DMS153 (cell line): Measurements from ENCODE around the gene TBC1D22A.

Experiments used
- DNase-seq: peaks from one replicate; lab custom pipeline; 2025; lab: John Stamatoyannopoulos, UW

TBC1D22A gene

DNA sequence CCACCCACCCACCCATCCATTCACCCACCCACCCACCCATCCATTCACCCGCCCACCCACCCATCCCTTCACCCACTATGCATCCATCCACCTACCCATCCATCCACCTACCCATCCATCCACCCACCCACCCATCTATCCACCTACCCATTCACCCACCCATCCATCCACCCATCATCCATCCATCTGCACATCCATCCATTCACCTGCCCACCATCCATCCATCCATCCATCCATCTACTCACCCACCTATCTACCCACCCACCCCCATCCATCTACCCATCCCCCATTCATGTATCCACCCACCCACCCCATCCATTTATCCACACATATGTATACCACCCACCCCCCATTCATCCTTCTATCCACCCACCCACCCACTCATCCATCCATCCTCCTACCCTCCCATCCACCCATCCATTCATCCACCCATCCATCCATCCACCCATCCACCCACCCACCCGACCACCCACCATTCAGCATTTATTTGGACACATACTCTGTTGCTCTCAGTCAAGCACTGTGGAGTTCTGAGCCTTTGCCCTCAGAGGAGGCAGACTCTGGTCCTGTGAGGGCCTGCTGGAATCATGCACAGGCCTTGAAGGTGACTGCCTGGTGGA is 380.1 kb downstream of the TBC1D22A start:
- no peak for DNase-seq

DNA sequence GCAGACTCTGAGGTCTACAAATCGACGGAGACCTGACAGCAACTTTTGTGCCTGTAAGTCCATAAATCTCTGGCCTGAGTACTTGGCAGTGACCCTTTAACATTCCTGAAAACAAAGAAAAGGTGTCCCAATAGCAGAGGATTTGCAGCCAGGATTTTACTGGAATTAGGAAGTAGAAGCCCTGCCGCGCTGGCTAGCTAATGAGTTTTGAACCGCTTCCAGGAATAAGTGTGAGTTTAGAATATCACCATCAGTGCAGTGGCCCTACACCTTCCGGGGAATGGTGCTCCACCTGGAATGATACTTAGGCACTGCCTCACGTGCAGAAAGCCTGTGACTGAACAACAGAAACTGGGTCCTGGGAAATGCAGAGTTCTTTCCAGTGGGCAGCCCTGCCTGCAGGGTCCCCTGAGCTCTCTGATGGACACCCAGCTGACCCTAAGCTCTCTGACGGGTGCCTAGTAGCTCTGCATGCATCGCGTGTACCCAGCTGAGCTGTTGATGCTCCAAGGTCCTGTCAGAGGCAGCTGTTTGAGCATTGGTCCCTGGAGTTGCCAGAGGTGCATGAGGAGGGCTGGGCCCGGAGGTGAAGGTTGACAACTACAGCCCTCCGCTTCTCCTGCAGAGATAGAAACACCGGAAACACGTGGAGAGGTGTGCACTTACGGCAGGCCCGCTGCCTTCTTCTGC is 380.9 kb downstream of the TBC1D22A start:
- no peak for DNase-seq

DNA sequence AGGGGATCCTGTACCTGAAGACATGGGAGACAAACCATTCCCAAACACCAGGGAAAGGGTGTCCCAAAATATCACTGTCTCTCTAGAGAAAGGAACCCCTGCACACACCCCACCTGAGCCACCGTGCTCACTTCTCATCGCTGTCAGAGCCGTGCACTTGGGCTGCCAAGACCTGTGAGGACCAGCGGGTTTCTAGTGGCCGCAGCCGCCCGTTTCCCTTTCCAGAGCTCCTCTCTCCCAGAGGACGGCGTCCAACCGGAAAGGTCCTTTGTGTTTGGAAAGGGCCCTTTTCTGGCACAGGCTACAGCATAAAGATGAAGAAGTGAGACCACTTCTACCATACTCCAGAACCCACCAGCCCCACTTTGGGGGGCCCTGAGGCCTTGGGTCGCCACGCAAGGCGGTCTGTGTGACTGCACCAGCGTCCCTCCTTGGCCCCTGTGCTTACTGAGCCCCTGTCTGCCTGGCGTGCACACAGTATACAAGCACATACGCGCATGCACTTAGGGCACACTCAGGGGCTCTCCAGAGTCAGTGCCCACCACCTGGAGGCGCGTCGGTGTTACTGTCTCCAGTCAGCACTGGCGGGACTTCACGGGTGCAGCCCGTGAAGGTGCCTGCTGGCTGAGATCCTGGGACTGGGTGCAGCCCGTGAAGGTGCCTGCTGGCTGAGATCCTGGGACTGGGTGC is 381.8 kb downstream of the TBC1D22A start:
- no peak for DNase-seq

DNA sequence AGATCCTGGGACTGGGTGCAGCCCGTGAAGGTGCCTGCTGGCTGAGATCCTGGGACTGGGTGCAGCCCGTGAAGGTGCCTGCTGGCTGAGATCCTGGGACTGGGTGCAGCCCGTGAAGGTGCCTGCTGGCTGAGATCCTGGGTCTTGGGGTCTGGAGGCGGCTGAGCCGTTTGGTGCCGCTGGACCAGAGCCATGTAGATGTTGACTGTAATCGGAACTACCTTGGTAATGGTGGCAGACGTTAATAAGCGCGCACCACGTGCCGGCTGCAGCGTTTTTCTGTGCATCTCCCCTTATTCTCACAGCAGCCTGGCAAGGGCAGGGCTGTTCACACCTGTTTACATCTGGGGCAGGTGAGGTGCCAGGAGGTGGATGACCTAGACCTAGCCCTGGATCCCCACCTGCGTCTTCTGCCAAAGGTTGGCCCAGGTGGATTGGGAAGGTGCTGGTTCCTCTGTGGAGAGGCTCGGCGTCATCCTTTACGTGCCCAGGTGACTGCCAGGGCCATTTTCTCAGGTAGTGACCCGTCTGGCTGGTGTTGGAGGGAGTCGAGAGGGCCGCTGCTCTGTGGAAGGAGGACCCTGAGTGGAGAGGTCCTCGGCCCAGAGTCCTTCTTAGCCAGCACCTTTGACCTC is 382.5 kb downstream of the TBC1D22A start:
- DNase-seq, result no peak

DNA sequence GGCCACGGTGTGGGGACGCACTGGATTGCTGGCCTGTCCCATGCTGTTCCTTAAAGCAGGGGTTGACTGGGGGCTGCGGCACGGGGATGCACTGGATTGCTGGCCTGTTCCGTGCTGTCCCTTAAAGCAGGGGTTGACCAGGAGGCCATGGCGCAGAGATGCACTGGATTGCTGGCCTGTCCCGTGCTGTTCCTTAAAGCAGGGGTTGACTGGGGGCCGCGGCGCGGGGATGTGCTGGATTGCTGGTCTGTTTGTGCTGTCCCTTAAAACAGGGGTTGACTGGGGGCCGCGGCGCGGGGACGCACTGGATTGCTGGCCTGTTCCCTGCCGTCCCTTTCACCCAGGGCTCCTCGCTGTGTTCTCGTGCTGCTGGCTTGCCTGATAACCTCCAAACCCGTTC is 383.4 kb downstream of the TBC1D22A start:
- DNase-seq, result no peak

DNA sequence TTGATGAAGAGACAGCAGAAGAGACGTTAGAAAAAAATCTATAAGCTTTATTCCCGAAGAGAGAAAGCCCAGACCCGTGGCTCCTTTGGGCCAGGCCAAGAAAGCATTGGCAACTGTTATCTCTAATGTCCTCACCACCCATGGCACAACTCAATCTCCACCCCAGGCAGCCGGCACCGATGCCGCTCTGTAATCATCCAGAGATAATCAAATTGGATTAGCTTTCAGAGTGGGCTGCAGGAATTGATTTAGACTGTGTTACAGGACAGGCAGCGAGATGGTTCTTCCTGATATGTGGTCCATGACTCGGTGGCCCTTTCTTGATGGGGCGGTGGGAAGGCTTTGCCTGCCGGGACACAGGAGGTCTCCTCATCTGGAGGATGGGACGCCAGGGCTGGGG is 383.9 kb downstream of the TBC1D22A start:
- DNase-seq, result no peak

DNA sequence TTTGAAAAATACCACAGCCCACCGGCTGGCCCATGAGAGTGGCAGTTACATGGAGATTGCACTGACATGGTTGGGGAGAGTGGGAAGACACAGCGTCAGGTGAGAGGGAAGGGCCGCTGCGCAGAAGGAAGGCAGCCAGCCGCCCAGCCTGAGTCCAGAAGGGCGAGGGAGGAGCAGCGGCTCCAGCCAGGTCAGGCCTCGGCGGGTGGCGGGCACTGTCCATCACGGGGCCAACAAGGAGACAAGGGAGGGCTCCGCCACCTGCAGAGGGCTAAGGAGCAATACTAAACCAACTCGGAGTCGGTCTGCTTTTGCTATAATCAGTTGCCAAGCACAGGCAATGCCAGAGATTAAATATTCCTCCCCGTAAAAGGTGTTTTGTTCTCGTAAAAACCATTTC is 384.5 kb downstream of the TBC1D22A start:
- no peak for DNase-seq

DNA sequence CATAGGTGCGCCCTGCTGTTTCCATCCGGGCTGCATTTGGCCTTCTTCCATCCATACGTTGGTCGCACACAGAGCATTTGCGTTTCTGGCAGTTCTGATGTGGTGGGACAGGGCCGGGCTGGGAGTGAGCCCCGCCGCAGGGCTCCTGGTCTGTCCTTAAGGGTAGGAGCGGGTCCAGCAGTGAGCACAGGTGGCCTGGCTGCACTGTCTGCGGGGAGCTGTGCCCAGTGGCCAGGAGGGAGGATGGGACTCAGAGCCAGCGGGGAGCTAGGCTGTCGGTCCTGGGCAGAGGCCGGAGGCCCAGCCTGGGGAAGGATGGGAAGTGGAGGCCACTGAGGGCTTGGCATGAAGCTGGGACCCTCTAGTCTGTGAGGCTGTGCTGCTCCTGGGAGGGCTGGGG is 385.1 kb downstream of the TBC1D22A start:
- DNase-seq, result no peak

DNA sequence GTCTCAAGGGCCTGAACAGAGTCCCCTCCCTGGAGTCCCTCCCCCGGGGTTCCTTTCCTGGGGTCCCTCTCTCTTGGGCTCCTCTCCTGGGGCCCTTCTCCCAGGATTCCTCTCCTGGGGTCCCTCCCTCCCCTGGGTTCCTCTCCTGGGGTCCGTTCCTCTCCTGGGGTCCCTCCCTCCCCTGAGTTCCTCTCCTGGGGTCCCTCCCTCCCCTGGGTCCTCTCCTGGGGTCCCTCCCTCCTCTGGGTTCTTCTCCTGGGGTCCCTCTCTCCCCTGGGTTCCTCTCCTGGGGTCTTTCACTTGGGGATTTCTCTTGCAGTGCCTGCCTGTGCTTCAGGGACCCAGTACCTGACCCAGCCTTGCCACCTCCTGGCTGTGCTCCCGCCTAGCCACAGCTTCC is 386.1 kb downstream of the TBC1D22A start:
- no peak for DNase-seq

DNA sequence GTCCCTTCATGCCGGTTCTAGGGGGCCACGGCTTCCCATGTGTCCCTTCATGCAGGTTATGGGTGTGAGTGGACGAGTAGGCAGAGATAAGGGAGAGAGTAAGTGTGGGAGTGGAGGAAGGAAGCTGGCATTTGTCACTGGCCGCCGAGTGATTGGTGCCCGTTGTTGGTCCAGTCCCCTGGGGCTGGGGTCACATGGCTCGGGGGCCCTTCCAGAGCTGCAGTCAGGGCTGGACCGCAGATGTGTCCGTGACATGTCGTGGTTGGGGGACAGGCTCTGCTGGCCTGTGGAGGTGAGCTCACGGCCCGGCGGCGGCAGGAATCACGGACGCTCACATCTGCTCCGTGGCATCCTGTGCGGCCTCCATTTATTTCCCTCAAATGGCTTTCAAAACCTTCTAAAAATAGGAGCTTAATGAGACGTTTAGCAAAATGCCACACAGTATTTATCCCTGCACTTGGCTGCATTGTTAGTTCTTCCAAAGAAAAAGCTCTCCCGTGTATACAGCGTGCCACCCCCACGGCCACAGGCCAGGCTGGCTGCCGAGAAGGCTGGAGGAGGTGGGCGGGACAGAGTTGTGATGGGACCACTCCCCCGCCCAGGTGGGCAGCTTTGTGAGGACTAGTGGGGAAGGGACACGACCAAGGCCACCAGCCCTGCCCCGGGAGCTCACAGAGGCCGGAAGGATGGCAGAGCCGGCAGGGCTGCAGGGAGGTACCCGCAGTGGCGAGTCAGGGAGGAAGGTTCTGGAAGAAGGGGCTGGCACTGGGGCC is 386.7 kb downstream of the TBC1D22A start:
- DNase-seq, result no peak

DNA sequence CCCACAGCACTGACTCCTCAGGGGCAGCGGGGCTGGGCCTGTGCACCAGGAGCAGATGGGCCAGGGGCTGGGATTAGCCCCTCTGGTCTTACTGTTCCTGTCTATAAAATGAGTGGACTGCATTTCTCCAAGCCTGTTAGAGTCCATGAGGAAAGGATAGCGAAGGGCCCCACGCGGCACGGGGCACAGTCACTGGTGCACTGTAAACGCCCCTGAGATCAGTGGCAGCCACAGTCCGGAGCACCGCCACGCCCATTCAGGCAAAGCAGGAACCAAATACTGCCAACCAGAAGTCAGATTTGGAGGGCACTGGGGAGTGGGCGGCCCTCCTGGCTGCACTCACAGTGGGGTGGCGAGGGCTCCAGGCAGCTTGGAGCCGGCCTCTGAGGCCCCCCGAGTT is 387.5 kb downstream of the TBC1D22A start:
- DNase-seq, result no peak

DNA sequence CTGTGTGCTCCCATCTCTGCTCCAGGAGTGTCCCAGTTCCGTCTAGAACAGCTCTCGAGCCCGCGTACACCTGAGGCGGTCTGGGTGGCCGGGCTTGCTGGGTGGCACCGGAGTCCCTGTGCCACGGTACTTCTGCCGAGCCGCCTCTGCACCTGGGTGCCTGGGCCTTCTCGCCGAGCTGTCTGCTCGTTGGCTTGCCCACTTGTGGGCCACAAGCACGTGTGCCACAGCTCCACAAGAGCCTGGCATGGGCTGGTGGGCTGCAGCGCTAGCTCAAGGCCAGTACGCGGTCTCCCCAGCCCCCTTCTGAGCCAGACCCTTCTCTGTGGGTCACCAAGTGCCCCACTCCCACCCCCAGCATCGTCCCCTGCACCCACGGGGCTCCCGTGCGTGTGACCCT is 388.0 kb downstream of the TBC1D22A start:
- DNase-seq, result no peak

DNA sequence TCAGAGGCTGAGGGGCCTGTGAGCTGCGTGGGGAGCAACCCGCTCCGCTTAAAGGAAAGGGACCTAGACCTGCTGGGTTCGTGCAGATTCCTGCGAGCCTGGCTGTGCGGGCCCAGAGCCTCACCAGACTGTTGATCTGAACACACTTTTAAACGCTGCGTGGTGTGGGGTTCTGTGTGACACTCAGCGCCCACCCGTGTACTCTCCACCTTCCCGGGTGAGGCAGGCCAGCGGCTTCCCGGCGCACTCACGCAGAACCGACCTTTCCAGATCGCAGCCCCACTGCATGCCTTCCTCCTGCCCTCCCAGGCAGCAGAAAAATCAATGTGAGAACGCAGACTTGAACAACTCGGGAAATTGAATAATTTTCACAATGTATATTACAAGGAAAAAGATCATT is 388.6 kb downstream of the TBC1D22A start:
- DNase-seq, result no peak

DNA sequence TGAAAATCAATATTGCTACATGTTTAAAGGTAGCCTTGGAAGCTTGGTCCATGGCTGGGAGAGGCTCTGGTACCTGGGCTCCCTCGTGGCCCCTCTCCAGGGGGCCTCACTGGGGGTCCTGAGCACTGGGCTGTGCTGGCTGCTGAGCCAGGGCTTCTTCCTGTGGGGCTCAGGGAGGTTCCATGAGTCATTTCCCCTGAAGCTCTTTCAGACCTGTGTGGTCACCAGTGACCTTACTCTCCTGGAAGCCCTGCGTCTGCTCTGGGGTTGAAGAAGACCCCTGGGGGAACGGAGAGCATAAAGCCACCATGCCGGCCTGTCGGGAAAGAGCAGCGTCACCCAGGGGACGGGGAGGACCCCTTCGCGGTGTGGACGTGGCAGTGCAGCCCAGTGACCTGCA is 389.0 kb downstream of the TBC1D22A start:
- DNase-seq, result no peak

DNA sequence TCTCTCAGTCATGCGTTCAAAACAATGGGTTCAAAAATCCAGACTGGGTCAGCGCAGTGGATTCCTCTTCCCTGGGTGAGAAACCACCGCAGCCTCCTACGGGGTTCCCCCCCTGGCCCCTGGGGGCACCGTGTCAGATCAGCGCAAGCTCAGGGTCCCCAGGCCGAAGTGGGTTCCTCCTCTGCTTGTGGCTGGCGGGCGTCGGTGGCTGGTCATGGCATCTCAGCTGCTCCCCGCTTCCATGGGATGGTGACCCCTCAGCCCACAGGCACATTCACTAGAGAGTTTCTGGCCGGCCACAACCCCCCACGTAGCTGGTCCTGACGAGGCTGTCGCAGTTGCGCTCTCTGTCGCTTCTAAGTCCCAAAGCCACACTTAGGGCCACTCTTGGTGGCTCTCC is 389.8 kb downstream of the TBC1D22A start:
- no peak for DNase-seq

DNA sequence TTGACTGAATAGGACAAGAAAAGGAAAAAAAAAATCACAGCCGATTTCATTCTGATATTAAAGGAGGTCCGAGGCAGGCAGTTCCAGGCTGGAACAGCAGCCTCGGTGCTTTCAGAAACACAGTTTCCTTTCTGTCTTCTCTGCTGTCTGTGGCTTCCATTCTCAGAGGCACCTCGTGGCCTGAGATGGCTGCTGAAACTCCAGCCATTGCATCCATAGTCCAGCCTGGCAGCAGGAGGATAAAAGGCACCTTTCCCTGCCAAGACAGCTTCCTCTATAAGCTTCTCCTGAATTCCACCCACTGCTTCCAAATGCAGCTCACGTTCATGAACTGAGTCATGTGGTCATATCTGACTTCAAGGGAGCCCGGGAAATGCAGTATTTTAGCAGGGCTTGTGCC is 390.5 kb downstream of the TBC1D22A start:
- DNase-seq, result no peak

DNA sequence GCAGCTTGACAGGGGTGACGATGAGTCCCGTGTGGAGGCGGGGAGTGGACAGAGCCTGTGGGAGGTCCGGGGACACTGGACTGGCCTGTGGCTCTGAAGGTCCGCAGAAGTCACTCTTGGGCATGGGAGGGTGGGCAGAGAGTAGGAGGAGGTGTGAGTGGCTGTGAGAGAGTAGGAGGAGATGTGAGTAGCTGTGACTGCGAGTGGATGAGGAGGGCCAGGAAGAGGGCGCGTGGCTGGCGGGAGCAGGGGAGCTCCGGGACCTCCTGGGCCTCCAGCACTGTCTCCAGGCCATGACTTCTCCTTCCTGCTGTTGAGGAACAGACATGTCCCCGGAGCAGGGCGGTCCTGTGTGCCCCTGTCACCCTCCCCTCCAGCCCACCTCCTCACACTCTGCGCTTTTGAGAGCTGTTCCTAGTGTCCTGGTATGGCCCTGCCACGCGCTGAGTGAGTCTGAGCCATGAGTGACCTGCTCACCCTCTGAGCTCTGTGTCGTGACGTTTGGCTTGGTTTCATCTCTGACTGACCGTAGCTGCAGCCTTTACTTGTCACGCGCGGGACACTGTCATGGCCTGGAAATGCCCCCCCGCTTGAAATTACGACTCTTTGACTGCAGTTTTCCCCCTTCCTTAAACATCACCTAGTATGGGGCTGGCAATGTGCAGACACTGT is 391.5 kb downstream of the TBC1D22A start:
- no peak for DNase-seq

DNA sequence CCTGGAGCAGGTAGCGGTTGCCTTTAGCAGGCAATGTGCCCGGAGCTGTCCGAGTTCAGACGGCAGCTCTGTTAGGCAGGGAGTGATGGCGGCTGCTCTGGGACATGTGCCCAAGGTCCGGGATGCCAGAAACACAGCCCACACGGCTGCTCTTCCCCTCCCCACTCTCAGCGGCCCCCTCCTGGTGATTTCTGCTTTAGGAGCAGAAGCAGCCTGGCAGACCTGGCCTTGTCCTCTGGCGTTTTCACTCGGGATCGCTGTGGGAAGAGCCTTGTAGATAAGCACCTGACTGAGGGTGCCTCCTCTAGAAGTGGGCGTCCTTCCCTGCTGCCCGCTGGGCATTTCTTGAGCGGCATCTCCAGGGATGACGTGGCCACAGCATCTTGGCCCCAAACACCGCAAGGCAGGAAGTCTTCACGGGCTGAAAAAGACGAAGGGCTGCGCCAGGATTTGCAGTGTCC is 392.2 kb downstream of the TBC1D22A start:
- DNase-seq, result no peak

DNA sequence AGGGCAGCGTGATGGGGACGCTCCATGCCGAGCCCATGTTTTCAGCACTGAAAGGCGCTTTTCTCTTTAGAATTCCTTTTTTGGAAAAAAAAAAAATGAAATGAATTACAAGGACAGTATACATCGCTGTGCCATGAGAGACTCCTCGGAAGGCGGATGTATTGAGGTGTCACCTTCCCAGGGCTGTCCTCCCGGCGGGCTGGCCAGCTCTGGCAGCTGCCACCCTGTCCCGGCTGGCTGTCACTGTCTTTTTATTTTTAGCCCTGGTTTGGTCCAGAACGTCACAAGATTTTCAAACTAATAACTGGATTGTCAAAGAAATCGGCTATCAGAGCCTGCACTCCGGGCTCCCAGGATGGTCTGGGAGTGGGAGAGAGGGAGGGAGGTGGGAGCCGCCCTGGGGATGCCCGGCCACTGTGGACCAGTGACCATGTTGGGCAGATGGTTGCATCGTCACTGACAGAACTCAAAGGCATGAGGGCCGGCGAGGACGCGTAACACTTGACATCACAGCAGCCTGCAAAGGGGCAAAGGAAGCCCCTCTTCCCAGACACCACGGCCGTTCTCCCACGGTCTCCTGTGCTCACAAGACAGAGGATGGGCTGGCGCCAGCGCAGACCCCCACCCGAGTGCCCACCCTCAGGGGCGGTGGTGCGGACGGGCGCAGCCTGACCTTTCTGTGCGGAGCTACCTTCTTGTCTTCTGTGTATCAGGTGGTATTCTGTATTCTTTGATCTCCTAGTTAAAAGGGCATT is 392.9 kb downstream of the TBC1D22A start:
- DNase-seq, result no peak

DNA sequence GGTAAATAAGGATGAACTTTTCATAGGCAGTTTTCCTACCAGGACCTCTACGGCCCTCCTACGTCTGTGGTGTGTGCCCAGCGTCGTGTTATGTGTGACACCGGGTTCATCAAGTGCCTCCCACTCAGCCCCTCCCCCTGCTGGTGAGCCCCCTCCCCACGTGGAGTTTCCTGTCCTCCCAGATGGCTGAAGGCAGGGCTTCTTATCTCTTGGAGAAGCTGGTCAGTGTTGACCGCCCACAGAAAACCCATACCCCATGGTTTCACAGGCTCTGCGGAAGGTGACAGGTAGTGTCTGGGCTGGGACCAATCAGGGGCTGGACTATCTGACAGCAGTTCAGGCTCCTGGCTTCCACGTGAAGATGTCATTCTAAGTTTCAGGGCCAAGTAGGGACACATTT is 393.5 kb downstream of the TBC1D22A start:
- no peak for DNase-seq
